ENCODE measurements around the gene RGS17.
"Not testable (repeated sequence)": the region's sequence is repeated elsewhere in the genome, so short reads cannot be mapped to it uniquely, and the experiment has no call there.

Gene RGS17

GRCh38 chr6:153013438-153013837 lies 117.6 kb downstream of the RGS17 start:
- TF ChIP-seq, protein P1, sequence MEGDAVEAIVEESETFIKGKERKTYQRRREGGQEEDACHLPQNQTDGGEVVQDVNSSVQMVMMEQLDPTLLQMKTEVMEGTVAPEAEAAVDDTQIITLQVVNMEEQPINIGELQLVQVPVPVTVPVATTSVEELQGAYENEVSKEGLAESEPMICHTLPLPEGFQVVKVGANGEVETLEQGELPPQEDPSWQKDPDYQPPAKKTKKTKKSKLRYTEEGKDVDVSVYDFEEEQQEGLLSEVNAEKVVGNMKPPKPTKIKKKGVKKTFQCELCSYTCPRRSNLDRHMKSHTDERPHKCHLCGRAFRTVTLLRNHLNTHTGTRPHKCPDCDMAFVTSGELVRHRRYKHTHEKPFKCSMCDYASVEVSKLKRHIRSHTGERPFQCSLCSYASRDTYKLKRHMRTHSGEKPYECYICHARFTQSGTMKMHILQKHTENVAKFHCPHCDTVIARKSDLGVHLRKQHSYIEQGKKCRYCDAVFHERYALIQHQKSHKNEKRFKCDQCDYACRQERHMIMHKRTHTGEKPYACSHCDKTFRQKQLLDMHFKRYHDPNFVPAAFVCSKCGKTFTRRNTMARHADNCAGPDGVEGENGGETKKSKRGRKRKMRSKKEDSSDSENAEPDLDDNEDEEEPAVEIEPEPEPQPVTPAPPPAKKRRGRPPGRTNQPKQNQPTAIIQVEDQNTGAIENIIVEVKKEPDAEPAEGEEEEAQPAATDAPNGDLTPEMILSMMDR (IDR thresholded peaks at IDR 0.05; ENCODE audit: insufficient read depth, missing control alignments), result no peak
- DNase-seq (ENCODE audit: insufficient read length, low spot score) (no peak), FAIRE-seq (no peak)

DNA sequence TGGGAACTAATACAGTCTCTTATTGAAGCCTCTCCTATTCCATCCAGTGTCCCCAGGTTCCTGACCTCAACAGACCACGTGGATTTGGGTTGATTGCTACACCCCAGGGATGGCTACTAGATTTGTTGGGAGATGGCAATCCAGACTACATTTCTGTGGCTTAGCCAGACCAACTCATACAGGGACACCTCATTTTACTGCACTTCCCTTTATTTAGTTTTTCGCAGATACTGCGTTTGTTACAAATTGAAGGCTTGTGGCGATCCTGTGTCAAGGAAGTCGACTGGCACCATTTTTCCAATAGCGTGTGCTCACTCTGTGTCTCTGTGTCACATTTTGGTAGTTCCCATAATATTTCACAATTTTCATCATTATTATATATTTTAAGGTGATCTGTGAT lies 118.2 kb downstream of the RGS17 start:
- DNase-seq (ENCODE audit: insufficient read length, low spot score) (no peak), FAIRE-seq (no peak)
- TF ChIP-seq, protein P1 (IDR thresholded peaks at IDR 0.05; ENCODE audit: insufficient read depth, missing control alignments), result no peak

DNA sequence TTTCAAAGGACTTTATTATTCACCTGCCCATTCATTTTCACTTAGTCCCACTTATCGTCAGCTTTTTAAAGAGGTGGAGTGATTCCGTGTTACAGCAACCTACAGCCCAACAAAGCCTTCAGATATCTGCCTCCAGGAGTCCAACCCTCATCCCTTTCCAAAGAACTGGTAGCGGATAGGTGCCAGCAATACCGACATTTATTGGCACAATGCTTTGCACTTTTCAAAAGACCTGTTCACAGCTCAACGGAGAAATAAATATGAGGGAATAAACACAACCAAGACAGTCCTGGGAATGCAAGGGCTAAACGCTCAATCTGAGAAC lies 127.8 kb downstream of the RGS17 start:
- TF ChIP-seq, protein P1 (IDR thresholded peaks at IDR 0.05; ENCODE audit: insufficient read depth, missing control alignments), result no peak
- FAIRE-seq (no peak), DNase-seq (ENCODE audit: insufficient read length, low spot score) (no peak)

- DNase-seq (ENCODE audit: insufficient read length, low spot score), result peak; percentile 60
- TF ChIP-seq, protein P1 (IDR thresholded peaks at IDR 0.05; ENCODE audit: insufficient read depth, missing control alignments), result no peak
- FAIRE-seq, result no peak
Observed at GRCh38 chr6:153002613-153003365, 128.3 kb downstream of the RGS17 start, which contains the start of gene MTRF1L. TSS of gene MTRF1L (minus strand) at chr6:153002709. CDS start at chr6:153002685, 24 bp downstream.

DNA sequence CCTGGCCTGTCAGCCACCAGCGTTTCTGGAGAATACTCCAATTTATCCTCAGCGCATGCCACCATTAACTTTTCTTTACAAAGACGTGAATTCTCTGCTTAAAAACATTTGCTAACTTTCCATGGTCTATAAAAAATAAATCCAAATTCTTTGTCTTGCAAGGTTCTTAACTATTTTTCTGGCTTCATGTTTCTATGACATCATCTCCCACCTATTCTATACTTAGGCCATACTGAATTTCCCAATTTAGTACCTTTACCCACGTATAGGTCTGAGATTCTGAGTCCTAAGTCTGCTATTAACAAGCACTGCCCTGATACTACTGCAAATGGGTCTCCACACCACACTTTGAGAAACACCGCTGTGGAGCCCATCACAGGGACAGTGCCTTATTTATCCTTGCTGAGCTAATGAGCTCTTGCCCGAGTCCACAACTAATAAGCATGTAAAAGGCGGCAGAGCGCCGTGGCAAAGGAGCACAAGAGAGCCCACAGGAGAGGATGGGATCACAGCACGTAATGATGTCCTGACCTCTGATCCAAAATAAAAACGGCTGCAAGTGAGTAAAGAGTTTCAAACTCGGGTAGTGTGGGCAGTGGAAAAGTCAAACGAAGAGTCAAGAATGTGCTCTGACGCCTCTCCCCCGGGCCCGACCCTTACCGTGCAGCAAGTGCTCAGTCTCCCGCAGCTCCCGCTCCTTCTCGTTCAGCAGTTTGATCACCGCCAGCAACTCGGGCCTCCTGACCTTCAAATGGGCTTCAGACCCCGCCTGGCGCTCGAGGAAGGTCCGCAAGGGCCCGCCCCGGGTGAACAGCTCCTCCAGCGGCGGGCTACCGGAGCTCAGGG lies 129.1 kb downstream of the RGS17 start:
- FAIRE-seq (no peak), DNase-seq (ENCODE audit: insufficient read length, low spot score) (no peak)
- TF ChIP-seq, protein P1 (IDR thresholded peaks at IDR 0.05; ENCODE audit: insufficient read depth, missing control alignments), result no peak

DNA sequence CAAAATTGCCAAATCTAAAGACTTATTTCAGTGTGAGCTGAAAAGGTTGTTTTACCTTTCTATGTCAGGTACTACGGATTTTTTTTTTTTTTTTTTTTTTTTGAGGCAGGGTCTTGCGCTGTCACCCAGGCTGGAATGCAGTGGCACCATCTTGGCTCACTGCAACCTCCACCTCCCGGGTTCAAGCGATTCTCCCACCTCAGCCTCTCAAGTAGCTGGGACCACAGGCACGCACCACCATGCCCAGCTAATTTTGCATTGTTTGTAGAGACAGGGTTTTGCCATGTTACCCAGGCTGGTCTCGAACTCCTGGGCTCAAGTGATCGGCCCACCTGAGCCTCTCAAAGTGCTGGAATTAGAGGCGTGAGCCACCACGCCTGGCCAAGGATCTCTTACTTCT lies 130.3 kb downstream of the RGS17 start:
- FAIRE-seq; DNase-seq (ENCODE audit: insufficient read length, low spot score): not testable (repeated sequence)

- TF ChIP-seq, protein P1 (IDR thresholded peaks at IDR 0.05; ENCODE audit: insufficient read depth, missing control alignments), result no peak
- no peak for DNase-seq (ENCODE audit: insufficient read length, low spot score)
- no peak for FAIRE-seq
Observed at GRCh38 chr6:153000243-153000642, 130.8 kb downstream of the RGS17 start.

DNA sequence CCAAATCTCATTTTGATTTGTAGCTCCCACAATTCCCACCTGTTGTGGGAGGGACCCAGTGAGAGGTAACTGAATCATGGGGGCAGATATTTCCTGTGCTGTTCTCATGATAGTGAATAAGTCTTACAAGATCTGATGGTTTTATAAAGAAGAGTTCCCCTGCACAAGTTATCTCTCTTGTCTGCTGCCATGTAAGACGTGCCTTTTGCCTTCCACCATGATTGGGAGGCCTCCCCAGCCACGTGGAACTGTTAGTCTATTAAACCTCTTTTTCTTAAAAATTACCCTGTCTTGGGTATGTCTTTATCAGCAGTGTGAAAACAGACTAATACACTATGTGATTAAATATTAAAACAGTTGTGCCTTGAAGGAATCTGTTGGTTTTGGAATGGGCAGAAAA lies 131.5 kb downstream of the RGS17 start:
- DNase-seq (ENCODE audit: insufficient read length, low spot score); FAIRE-seq: not testable (repeated sequence)
